ENCODE data around the gene AHRR.
"Not testable (repeated sequence)": the region's sequence is repeated elsewhere in the genome, so short reads cannot be mapped to it uniquely, and the experiment has no call there.

AHRR gene

DNA sequence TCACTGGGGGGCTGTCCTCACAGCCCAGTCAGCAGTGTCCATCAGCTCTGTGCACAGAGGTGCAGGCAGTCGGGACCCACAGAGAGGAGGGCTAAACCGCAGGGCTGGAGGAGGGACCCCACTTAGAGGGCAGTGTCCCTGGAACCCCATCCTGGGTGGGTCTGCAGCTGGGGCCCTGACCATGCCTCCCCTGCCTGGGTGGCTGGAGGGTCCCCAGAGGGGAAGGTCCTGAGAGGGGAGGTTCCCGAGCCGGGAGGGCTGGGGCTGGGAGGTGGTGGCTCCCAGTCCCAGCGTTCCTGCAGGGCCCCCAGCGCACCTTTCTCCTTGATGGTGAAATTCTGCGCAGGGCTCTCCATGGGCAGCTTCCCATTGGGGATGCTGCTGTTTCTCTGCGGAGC, 154.2 kb downstream of the AHRR start:
- DNase-seq (ENCODE audit: low read depth): no peak

DNA sequence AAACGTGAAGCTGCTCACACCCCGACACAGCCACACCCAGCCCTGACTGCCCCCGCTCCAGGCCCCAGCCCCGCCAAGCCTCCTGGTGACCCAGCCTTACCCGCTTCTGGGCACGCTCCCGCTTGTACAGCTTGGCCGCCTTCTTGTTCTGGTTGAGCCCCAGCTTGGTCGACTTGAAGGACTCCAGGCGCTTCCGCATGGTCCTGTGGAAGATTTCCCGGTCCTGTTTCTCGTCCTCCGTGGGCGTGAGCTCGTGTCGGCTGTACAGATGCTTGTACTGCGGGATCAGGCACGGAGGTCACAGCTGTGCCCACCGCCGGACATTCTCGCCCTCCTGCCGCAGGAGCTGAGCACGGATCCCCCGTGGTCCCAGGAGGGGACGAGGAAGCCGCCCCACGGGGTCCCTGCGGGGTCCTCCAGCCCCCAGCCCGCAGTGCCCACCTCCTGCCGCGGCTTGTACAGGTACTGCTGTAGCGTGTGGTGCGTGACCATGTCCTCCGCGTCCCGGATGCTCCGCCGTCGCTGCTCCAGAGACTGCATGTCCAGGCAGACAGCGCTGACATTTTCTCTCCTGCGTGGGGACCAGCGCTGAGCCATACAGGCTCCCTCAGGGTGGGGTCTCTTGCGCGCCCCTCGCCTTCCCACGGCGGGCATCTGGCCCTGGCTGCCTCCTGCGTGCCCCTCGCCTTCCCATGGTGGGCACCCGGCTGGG, 154.7 kb downstream of the AHRR start:
- no peak for DNase-seq (ENCODE audit: low read depth)

DNA sequence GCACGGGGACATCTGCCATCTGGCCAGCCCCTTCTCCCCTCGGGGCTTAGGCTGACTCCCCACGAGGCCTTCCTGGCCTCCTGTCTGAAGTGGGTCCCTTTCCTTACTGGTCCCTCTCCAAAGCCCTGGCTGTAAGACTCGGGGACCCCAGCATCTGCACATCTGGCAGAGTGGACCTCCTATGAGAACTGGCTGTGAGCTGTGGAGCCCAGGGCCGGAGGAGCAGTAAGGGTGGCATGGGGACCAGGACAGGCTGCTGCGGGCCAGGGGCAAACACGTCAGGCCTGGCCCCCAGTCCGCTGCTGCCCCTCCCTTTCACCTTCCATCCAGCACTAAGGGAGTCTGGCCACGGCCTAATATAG, 155.3 kb downstream of the AHRR start:
- no peak for DNase-seq (ENCODE audit: low read depth)

DNA sequence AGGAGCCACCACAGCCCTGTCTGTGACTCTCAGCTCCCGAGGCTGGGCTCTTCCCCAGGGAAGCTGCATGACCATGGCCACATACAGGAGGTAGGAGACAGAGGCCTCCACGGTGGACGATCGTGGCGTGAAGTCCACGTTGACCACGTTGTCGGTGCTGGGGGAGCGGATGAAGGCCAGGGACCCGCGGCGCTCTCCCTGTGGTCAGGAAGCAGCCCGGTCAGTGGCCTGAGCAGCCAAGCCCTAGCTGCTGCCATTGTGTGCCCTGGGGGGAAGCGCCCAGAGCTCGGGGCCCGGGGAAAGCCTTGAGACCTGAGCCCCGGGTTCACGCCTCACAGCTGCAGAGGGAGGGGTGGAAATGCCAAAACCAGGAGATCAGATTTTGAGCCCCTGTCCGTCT, 155.7 kb downstream of the AHRR start:
- DNase-seq (ENCODE audit: low read depth): no peak

DNA sequence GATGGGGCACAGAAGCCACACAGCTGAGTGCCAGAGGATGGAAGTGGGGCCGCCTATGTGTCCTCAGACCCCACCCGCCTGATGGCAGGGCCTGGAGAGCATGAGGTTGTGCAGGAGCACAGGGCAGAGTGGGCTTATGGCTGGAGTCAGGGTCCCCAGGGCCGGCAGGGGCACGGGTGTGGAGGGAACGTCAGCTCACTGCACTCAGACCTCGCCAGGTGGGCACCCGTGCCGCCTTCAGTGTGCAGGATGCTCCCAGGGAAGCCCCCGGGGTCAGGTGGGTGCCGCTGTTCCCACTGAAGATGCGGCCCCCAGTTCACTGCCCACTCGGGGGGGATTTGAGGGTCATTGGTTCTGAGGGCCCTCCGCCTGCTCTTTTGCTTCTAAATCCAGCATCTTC, 156.4 kb downstream of the AHRR start:
- DNase-seq (ENCODE audit: low read depth): no peak

DNA sequence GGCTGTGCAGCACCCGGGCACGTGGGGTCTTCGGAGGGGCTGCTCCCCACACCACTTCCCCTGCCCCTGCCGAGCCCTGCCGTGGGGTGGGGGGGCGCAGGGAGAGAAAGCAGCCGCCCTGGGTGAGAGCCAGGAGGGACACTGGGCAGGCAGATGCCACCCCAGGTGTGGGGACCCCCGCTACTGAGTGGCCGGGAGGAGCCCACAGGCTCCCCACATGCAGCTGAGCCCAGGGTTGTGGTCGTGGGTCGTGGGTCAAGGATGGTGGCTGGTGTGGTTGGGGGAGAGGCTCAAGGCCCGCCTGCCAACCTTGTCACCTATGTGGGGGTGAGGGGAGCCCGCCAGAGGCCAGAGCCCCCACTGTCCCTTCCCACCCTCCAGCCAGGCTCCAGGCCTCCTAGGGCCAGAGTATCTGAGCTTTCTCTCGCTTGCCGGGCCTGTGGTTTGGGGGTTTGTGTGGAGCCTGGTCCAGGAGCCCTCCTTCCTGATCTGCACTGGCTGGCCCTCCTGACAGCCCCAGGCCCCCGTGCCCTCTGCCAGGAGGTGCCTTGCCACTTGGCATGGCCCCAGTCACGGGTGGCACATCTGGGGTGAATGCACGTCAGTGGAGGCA, 157.0 kb downstream of the AHRR start:
- no peak for DNase-seq (ENCODE audit: low read depth)

DNA sequence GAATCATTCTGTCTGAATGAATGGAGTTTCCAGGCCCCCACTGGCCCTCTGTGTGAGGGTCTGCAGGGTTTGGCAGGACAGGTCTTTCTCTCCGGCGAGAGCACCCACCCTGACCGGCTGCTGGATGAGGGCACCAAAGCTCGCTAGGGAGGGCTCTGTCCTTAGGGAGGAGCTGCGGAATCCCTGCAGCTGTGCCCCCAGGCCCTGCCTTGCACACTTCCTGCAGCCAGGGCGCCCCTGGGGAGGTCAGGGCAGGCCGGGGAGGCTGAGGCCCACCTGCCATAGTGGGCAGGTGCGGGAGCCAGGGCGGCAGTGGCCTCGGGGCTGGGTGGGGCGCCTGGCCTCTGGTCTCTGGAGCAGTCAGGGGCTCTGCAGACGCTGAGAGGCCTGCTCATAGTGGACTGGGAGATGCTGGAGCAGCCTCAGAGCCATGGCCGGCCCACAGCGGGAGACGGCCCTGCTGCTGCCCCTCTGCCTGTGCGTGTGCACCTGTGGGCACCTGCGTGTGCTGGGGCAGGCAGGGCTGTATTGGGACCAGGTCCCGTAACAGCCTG, 157.5 kb downstream of the AHRR start:
- DNase-seq (ENCODE audit: low read depth): no peak

DNA sequence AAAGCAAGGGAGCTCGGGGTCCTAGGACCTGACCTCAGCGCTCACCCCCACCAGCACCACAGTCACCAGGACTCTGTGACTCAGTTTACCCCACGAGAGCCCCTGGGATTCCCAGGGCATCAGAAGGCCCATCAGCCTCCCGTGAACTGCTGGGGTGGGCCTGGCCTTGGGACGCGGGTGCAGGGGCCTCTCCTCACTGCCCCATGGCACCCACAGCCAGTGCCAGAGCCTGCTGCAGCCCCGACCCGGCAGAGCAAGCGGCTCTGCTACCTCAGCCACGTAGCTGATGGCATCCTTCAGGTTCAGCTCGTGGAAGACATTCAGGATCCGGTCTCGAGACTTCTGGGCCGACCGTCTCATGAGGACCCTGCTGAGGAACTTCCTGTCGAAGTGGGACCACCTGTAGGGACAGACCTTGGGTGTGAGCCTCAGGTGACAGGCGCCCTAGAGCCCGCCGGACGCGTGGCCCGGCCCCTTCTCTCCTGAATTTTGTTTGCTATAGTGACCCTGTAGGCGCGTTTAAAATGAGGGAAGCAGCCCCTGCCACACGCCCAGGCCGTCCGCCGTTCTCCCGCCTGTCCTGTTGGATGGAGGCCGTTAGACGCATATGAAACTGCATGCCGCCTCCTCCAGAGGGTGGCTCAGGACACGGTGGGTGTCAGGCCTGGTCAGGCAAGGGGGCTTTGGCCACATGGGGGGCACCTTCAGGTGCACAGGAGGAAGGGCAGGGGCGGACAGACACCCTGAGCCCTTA, 158.2 kb downstream of the AHRR start:
- DNase-seq (ENCODE audit: low read depth): no peak

DNA sequence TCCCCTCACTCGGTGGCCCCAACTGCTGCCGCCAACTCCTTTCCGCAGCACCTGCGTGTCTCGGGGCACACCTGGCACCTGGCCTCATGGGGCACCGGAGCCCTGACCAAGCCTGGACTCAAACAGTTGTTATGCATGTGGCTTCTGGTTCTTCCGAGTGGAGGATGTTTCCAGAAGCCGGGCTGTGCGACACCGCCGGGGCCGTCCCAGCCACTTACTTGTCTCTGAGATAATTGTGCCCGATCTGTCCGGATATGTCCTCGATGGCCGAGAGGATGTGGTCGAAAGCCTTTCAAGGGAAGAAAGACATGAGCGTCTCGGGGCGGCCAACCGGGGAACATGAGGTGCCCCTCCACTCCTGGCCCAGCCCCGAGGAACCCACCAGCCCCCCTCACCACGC, 159.8 kb downstream of the AHRR start:
- DNase-seq (ENCODE audit: low read depth): no peak

DNA sequence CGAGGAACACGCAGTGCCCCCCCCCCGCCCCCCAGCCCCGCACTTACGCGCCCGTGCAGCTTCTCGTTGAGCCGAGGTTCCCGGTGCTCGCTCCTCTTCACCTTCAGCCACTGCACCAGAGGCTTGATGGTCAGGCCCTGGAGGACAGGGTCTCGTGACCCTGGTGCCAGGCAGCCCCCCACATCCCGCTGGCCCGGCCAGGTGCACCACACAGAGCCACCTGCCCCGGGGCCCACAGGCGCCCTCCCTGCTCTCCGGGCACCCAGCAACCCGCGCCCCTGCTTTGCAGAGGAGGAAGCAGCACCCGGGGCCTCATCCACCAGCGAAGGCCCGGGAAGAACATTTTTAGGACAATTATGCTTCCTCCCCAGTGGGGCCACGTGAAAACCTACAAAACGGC, 160.5 kb downstream of the AHRR start:
- DNase-seq (ENCODE audit: low read depth): no peak

DNA sequence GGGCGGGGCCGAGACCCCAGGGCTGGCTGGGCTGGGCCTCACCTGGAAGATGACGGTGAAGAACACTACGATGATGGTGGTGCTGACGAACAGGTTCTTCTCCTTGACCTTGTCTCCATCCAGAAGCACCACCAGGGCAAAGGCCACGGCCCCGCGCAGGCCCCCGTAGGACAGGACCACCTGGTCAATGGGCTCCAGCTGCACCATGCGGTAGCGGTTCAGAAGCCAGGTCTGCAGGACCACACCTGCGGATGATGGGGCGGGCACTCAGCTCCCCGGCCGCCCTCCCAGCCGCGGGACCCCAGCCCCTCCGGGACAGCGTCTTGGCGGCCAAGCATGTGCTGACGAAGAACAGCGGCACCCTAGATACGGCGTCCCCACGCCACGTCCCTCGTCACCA, 161.0 kb downstream of the AHRR start:
- DNase-seq (ENCODE audit: low read depth): no peak

DNA sequence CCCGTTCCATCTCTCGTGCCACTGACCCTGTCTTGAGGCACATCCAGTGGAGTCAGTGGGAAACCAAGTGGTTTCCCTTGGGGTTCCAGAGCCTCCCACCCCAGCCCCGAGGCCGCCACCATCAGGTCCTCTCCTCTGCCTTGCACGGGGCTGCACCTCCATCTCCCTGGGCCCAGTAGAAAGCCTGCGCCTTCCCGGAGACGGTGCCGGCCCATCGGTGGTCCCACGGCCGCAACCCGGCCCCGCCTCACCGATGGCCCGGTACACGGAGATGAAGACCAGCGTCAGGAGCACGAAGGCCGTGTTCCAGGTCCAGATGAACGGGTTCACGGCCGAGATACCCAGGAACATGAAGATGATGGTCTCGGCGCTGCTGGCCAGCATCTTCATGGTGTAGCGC, 161.5 kb downstream of the AHRR start:
- DNase-seq (ENCODE audit: low read depth): no peak

DNA sequence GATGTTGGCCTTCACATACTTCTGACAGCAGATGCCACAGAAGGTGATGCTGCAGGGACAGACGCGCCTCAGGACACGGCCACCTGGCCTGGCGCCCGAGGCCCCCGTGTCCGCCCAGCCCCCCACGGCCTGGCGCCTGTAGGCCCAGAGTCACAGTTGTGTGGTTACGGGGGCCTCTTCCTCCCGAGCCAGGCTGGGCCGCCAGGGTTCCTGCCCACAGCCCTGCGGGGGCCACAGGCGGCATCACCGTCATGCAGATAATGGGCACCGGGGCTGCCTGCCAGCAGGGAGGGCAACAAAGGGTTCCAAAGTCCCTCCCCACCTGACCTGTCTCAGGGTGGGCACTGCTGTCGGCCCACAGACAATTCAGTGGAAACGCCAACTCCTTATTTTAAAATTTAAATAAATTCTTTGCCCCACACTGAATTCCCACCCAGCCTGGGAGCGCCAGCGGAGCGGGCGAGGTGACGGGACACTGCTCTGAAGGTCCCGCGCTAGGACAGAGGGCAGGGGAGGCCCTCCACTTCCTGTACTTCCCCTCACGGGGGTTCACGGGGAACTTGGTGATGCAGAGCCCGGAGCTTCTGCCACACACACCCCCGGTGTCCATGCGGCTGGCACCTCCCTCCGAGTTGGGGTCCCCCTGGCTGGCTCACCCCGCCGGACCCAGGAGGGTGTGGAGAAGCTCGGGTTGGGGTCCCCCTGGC, 162.1 kb downstream of the AHRR start:
- DNase-seq (ENCODE audit: low read depth): no peak

DNA sequence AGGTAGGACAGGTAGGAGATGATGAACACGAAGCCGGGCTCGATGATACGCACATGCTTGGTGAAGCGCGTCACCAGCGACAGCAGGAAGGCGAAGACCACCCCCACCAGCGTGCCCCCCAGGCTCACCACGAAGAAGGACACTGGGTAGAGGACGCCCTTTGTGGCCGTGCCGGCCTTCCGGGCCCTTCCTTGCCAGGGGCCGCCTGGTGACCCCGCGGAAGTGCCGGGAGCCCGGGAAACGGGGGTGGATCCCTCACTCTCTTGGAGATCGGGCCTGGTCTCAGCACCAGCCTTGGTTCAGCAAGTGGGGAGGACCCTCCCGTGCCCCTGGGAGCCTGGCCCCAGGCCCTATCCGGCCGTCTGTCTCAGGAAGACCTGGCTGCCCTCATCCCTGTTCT, 163.0 kb downstream of the AHRR start:
- DNase-seq (ENCODE audit: low read depth): no peak

DNA sequence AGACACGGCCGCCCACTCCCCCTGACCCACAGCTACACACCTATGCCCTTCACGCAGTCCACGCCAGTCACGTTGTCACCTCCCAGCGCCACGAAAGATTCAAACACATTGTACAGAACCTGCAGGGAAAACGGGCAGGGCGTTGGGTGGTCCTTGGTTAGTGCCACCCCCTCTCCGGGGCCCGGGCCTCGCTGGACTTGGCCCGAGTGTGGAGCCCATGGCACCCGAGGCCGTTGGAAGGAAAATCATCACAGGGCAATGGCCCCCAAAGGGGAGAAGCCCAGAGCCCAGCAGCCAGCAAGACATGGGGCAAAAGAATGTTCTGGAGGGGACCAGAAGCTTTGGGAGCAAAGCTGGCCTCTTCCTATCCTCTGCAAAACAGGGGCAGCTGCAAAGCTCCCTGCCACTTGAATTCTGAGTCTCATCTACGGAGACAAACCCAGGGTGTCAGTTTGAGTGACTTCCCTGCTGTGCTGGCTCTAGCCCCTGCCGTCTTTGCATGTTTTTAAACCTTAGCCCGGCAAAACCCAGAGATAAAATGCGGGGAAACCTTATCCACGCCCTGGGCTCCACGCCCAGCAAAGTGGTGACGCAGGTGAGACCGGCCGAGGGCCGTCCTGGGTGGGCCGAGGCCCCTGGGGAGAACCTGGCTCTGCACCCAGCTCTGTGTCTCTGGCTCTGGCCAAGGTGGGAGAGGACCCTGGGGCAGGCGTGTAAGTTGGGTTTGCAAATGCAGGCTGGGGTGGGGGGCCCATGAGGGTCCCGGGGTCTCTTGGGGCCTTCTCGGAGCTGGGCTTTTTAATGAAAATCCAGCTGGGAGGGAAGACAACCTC, 163.8 kb downstream of the AHRR start:
- DNase-seq (ENCODE audit: low read depth): no peak

DNA sequence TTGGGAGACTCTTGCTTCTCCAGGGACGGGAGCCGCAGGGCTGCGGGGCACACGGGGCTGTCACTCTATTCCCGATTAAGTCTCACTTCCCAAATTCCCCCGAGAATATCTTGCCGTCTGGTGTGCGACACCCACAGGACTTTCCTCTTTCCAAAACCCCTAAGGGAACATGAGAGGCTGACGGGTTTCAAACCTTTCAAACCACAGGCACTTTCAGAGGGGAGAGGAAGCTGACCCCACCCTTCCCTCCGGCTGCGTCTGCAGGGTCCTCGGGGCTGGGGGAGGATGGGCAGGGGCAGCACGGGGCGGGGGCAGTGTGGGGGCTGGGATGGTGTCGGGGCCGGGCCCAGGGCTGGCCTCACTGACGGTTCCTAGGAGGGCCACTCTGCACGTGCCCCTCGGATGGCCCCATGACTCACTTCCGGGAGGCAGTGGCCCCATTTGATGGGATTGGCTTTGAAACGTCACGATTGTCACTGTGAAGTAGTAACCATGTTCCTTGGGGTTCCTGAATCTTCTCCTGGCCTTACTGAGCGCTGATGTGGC, 164.5 kb downstream of the AHRR start:
- no peak for DNase-seq (ENCODE audit: low read depth)

DNA sequence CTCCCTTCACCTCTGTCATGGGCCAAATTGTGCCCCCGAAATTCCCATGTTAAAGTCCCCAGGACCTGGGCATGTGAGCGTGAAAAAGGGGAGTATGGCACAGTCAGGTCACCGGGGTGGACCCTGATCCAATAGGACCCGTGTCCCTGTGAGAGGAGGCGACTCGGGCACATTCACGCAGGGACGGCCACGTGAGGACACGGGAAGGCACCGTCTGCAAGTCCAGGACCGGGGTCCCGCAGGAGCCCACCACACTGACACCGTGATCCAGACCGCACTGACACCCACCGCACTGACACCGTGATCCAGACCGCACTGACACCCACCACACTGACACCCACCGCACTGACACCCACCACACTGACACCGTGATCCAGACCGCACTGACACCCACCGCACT, 165.1 kb downstream of the AHRR start:
- DNase-seq (ENCODE audit: low read depth): not testable (repeated sequence)
